NCI-H1930 (cell line): ENCODE data around the gene EIF4EBP2.

Experiments
- DNase-seq, 2 experiments: peaks; one replicate each; lab custom pipeline; 2025; lab: John Stamatoyannopoulos, UW

The EIF4EBP2 gene

GRCh38 chr10:70379581-70380176 is 24.3 kb upstream of the EIF4EBP2 start:
- DNase-seq: no peak

GRCh38 chr10:70380350-70381135 is 23.4 kb upstream of the EIF4EBP2 start:
- DNase-seq: no peak

- no peak for DNase-seq
Measured at GRCh38 chr10:70381471-70382421, 22.2 kb upstream of the EIF4EBP2 start.

- DNase-seq: no peak
Measured at GRCh38 chr10:70391654-70392053, 12.3 kb upstream of the EIF4EBP2 start.

- DNase-seq: no peak
Measured at GRCh38 chr10:70396140-70396539, 7.8 kb upstream of the EIF4EBP2 start.

- DNase-seq: no peak
Measured at GRCh38 chr10:70399177-70399576, 4.8 kb upstream of the EIF4EBP2 start.

GRCh38 chr10:70403483-70404035 is 386 bp upstream of the EIF4EBP2 start:
- DNase-seq: no peak

- no peak for DNase-seq
Measured at GRCh38 chr10:70404787-70405036, 767 bp downstream of the EIF4EBP2 start.

- DNase-seq: no peak
Measured at GRCh38 chr10:70405037-70405824, 1.3 kb downstream of the EIF4EBP2 start.

GRCh38 chr10:70409772-70410171 is 5.8 kb downstream of the EIF4EBP2 start:
- no peak for DNase-seq

GRCh38 chr10:70410608-70411007 is 6.7 kb downstream of the EIF4EBP2 start:
- no peak for DNase-seq

GRCh38 chr10:70412356-70412755 is 8.4 kb downstream of the EIF4EBP2 start:
- DNase-seq: no peak

GRCh38 chr10:70417568-70417967 is 13.6 kb downstream of the EIF4EBP2 start:
- no peak for DNase-seq

GRCh38 chr10:70418229-70418628 is 14.3 kb downstream of the EIF4EBP2 start:
- DNase-seq: no peak

- DNase-seq: no peak
Measured at GRCh38 chr10:70418713-70419112, 14.8 kb downstream of the EIF4EBP2 start.

- no peak for DNase-seq
Measured at GRCh38 chr10:70424320-70424719, 20.4 kb downstream of the EIF4EBP2 start.

- DNase-seq: no peak
Measured at GRCh38 chr10:70425096-70425495, 21.2 kb downstream of the EIF4EBP2 start.

GRCh38 chr10:70426823-70427222 is 22.9 kb downstream of the EIF4EBP2 start:
- DNase-seq: no peak

GRCh38 chr10:70430493-70431445 is 26.8 kb downstream of the EIF4EBP2 start:
- DNase-seq: no peak

- no peak for DNase-seq
Measured at GRCh38 chr10:70432101-70432500, 28.2 kb downstream of the EIF4EBP2 start.
